SK-N-SH treated with all-trans-retinoic acid at 6 μM for 48 hours (cell line): ENCODE results near the gene CD163L1.

Experiments used
- ATAC-seq: fragments of 200-7000 bp; cut with Tn5 transposase; 3 replicates; pipeline ENCODE4 v1.9.1; 2020; ENCODE audit warnings: mild to moderate bottlenecking, moderate library complexity
- BACH2 ChIP-seq: fragments of 250-450 bp; sonication (Bioruptor Pico); IDR thresholded peaks from 2 replicates; pipeline ENCODE4 v1.9.0; 2021; ENCODE audit warnings: mild to moderate bottlenecking, borderline replicate concordance
- CREB5 ChIP-seq: fragments of 250-450 bp; sonication (Bioruptor Pico); IDR thresholded peaks from 2 replicates; pipeline ENCODE4 v1.5.1; 2020; ENCODE audit warnings: low read depth, mild to moderate bottlenecking, moderate library complexity
- CSDC2 ChIP-seq: fragments of 250-450 bp; sonication (Bioruptor Pico); IDR thresholded peaks from 2 replicates; pipeline ENCODE4 v1.5.0; 2020; ENCODE audit warnings: mild to moderate bottlenecking, moderate library complexity
- CSRNP3 ChIP-seq: fragments of 250-450 bp; sonication (Bioruptor Pico); IDR thresholded peaks from 2 replicates; pipeline ENCODE4 v1.5.1; 2021; ENCODE audit warnings: mild to moderate bottlenecking, moderate library complexity
- ESRRG ChIP-seq: fragments of 250-450 bp; sonication (Bioruptor Pico); IDR thresholded peaks from 2 replicates; pipeline ENCODE4 v1.6.1; 2021; ENCODE audit warnings: mild to moderate bottlenecking
- ISL1 ChIP-seq: fragments of 250-450 bp; sonication (Bioruptor Pico); IDR thresholded peaks from 2 replicates; pipeline ENCODE4 v2.1.2; 2022; ENCODE audit warnings: mild to moderate bottlenecking, moderate library complexity
- OSR1 ChIP-seq: fragments of 250-450 bp; sonication (Bioruptor Pico); IDR thresholded peaks from 2 replicates; pipeline ENCODE4 v1.8.0; 2022; ENCODE audit warnings: moderate library complexity, mild to moderate bottlenecking, inconsistent platforms
- PATZ1 ChIP-seq: fragments of 250-450 bp; sonication (Bioruptor Pico); IDR thresholded peaks from 2 replicates; pipeline ENCODE4 v1.8.0; 2020; ENCODE audit warnings: mild to moderate bottlenecking, moderate library complexity, borderline replicate concordance
- POU6F1 ChIP-seq: fragments of 250-450 bp; sonication (Bioruptor Pico); IDR thresholded peaks from 2 replicates; pipeline ENCODE4 v1.8.0; 2021; ENCODE audit warnings: low read depth, mild to moderate bottlenecking, moderate library complexity, borderline replicate concordance
- PPARA ChIP-seq: fragments of 250-450 bp; sonication (Bioruptor Pico); IDR thresholded peaks from 2 replicates; pipeline ENCODE4 v1.5.0; 2020; ENCODE audit warnings: mild to moderate bottlenecking, borderline replicate concordance
- RARB ChIP-seq: fragments of 250-450 bp; sonication (Bioruptor Pico); IDR thresholded peaks from 2 replicates; pipeline ENCODE4 v1.8.0; 2021; ENCODE audit warnings: mild to moderate bottlenecking, moderate library complexity
- SNAI2 ChIP-seq: fragments of 250-450 bp; sonication (Bioruptor Pico); IDR thresholded peaks from 2 replicates; pipeline ENCODE4 v1.5.0; 2020; ENCODE audit warnings: mild to moderate bottlenecking, moderate library complexity
- TOX ChIP-seq: fragments of 250-450 bp; sonication (Bioruptor Pico); IDR thresholded peaks from 2 replicates; pipeline ENCODE4 v1.8.0; 2021; ENCODE audit warnings: mild to moderate bottlenecking, moderate library complexity, borderline replicate concordance
- ZC3H10 ChIP-seq: fragments of 250-450 bp; sonication (Bioruptor Pico); IDR thresholded peaks from 2 replicates; pipeline ENCODE4 v1.5.1; 2021; ENCODE audit warnings: mild to moderate bottlenecking, moderate library complexity
- ZFP30 ChIP-seq: fragments of 450-650 bp; formaldehyde crosslinking; IDR thresholded peaks from 2 replicates; pipeline ENCODE4 v1.5.0; 2022; ENCODE audit warnings: mild to moderate bottlenecking, moderate library complexity
- ZNF565 ChIP-seq: fragments of 450-650 bp; formaldehyde crosslinking; conservative IDR thresholded peaks from 2 replicates; pipeline ENCODE4 v1.5.0; 2020; ENCODE audit warnings: low read depth, mild to moderate bottlenecking, moderate library complexity
- ZNF70 ChIP-seq: fragments of 450-650 bp; formaldehyde crosslinking; IDR thresholded peaks from 2 replicates; pipeline ENCODE4 v1.5.0; 2020; ENCODE audit warnings: mild to moderate bottlenecking, moderate library complexity
- ZNF8 ChIP-seq: fragments of 450-650 bp; formaldehyde crosslinking; IDR thresholded peaks from 2 replicates; pipeline ENCODE4 v1.5.0; 2020; ENCODE audit warnings: mild to moderate bottlenecking, moderate library complexity
- TF ChIP-seq, protein P1 (sequence below): fragments of 250-450 bp; sonication (Bioruptor Pico); IDR thresholded peaks from 2 replicates; pipeline ENCODE4 v1.5.0; 2020; ENCODE audit warnings: mild to moderate bottlenecking, moderate library complexity

Gene CD163L1

GRCh38 chr12:7327918-7328317 lies 116.0 kb downstream of the CD163L1 start:
- no peak for ATAC-seq
- TF ChIP-seq CSDC2 (CRISPR knock-in tag) (no peak), PPARA (no peak), CREB5 (CRISPR knock-in tag) (no peak), ZC3H10 (CRISPR knock-in tag) (no peak), ESRRG (no peak), ZNF565 (no peak), PATZ1 (CRISPR knock-in tag) (no peak), TOX (no peak), ZNF8 (CRISPR knock-in tag) (no peak), ZFP30 (CRISPR knock-in tag) (no peak), OSR1 (CRISPR knock-in tag) (no peak), POU6F1 (CRISPR knock-in tag) (no peak), CSRNP3 (CRISPR knock-in tag) (no peak), ZNF70 (CRISPR knock-in tag) (no peak), SNAI2 (no peak), ISL1 (CRISPR knock-in tag) (no peak), BACH2 (CRISPR knock-in tag) (no peak)
- TF ChIP-seq, protein P1, sequence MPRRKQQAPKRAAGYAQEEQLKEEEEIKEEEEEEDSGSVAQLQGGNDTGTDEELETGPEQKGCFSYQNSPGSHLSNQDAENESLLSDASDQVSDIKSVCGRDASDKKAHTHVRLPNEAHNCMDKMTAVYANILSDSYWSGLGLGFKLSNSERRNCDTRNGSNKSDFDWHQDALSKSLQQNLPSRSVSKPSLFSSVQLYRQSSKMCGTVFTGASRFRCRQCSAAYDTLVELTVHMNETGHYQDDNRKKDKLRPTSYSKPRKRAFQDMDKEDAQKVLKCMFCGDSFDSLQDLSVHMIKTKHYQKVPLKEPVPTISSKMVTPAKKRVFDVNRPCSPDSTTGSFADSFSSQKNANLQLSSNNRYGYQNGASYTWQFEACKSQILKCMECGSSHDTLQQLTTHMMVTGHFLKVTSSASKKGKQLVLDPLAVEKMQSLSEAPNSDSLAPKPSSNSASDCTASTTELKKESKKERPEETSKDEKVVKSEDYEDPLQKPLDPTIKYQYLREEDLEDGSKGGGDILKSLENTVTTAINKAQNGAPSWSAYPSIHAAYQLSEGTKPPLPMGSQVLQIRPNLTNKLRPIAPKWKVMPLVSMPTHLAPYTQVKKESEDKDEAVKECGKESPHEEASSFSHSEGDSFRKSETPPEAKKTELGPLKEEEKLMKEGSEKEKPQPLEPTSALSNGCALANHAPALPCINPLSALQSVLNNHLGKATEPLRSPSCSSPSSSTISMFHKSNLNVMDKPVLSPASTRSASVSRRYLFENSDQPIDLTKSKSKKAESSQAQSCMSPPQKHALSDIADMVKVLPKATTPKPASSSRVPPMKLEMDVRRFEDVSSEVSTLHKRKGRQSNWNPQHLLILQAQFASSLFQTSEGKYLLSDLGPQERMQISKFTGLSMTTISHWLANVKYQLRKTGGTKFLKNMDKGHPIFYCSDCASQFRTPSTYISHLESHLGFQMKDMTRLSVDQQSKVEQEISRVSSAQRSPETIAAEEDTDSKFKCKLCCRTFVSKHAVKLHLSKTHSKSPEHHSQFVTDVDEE (CRISPR knock-in tag) = no peak

DNA sequence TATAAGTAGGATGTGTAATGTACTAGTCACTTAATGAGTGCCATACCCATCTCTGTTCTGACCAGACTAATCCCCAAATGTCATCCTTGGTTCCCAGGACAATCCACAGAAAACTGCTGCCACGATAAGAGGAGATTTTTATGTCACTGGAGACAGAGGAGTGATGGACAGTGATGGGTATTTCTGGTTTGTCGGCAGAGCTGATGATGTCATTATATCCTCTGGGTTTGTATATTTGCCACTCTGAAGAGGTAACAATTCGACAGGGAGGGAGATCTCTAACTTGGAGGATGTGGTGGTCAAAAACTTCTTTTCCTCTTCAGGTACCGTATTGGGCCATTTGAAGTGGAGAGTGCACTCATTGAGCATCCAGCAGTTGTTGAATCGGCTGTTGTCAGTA lies 119.8 kb downstream of the CD163L1 start:
- no peak for ATAC-seq
- TF ChIP-seq ZNF565 = no peak

- no peak for ATAC-seq
- no peak for TF ChIP-seq CSRNP3 (CRISPR knock-in tag)
- TF ChIP-seq CREB5 (CRISPR knock-in tag) = no peak
- no peak for TF ChIP-seq RARB (CRISPR knock-in tag)
- TF ChIP-seq PPARA = no peak
- no peak for TF ChIP-seq CSDC2 (CRISPR knock-in tag)
- TF ChIP-seq ZC3H10 (CRISPR knock-in tag) = no peak
- TF ChIP-seq ZNF8 (CRISPR knock-in tag) = no peak
- no peak for TF ChIP-seq PATZ1 (CRISPR knock-in tag)
Observed at GRCh38 chr12:7322599-7322998, 121.4 kb downstream of the CD163L1 start.
